Fibroblast of peridontal ligament (primary cell): ENCODE results near the gene ANKRD39.
"Not testable (repeated sequence)": the region's sequence is repeated elsewhere in the genome, so short reads cannot be mapped to it uniquely, and the experiment has no call there.

Experiments
- DNase-seq: peaks from one replicate; pipeline ENCODE4 v3.0.0-alpha.2; 2010; ENCODE audit errors: extremely low read depth

ANKRD39 gene

DNA sequence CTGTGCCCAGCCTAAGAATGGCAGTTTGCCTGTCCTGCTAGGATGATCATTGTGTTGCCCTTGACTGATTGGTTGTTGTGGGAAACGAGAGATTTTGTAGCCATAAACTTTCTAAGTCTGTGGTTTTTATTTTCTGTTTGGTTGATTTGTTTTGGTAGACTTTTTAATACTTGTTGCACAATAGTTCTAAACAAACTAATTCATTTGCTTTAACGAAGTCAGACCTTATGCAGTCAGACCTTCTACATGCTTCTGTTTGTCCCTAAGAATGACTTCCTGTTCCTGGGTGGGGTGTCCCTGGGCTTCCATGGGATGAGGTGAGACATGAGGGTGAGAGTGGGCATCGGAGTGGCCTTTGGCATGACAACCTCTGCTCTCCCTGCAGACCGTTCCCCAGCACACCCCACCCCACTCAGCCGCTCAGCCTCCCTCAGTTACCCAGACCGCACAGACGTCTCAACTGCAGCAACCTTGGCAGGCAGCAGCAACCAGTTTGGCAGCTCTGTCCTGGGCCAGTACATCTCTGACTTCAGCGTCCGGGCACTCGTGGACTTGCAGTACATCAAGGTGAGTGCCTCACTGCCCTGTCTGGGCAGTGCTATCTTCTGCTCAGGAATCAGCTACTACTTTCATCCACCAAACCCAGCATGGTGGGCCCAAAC lies 49.5 kb downstream of the ANKRD39 start:
- DNase-seq, result no peak

DNA sequence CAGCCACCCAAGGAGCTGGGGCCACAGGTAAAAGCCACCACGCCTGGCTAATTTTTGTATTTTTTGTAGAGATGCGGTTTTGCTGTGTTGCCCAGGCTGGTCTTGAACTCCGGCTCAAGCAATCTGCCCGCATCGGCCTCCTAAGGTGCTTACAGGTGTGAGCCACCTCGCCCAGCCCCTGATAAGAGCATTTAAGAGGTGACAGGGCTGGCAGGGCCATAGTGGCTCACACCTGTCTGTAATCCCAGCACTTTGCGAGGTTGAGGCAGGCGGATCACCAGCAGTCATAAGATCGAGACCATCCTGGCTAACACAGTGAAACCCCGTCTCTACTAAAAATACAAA lies 50.7 kb downstream of the ANKRD39 start:
- no peak for DNase-seq

DNA sequence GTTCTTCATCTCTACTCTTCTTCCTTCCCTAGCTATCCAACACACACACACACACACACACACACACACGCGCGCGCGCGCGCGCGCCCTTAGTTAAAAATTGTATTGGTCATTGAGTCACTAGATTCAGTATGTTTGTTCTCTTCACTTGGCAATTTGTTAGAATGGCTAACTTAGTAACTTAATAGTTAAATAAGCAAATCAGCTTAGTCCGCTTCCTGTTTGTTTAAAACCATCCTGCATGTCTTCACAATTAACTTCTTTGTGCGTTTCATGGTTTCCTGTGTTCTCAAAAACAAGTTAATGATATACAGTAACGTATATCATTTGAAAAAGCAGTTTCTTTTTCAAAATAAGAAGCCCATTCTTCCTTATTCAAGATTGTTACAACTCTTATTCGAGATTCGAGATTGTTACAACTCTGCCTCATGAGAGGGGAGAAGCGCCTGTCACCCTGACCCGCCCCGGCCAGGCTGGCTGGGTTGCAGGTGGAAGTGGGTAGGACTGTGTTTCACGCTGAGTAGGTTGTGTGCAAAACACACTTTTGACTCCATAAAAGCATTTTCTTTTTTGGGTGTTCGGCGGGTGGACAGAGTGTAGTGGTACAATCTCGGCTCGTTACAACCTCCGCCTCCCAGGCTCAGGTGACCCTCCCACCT lies 51.2 kb downstream of the ANKRD39 start:
- DNase-seq, result peak; percentile 19

DNA sequence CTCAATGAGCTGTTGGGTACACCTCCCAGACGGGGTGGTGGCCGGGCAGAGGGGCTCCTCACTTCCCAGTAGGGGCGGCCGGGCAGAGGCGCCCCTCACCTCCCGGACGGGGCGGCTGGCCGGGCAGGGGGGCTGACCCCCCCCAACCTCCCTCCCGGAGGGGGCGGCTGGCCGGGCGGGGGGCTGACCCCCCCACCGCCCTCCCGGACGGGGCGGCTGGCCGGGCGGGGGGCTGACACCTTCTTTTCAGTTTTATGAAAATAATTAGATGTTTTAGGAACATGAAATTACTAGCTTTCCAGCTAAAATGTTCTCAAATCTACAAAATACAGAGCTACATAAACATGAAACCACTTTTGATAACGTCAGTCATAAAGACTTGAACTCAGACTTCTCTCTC lies 51.9 kb downstream of the ANKRD39 start:
- not testable (repeated sequence) for DNase-seq

DNA sequence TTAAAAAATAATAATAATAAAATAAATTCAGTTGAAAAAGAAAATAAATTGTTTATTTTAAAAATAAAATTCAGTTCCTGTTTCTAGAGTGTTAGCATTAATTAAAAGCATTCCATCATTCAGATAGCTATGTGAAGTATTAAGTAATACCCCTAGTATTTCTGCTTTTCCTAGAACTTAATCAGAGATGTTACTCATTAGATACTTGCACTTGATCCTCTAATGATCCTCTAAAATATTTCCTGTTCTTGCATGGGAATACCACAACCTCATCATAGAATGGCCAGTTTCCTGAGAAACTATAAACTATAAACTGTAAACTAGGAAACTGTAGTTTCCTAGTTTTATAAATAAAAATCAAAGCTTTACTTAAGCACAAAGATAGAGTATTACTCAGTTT lies 52.8 kb downstream of the ANKRD39 start:
- no peak for DNase-seq

DNA sequence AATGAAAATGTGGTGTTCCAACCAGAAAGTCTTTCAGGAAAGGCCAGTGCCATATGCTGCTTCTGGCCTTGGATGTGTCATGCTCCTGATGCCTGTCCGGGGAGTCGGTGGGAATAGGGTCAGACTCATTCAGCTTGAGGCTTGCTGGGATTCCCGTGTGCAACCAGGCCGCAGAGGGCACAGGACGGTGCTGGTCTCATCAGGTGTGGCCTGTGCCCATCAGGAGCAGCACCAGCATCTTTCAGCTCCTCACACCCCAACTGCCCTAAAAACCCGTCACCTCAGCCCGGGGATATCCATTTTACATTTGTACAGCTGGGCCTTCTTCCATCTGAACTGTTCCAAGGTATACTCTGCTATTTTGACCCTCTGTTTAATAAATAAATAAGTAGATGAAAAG lies 55.1 kb downstream of the ANKRD39 start:
- no peak for DNase-seq

DNA sequence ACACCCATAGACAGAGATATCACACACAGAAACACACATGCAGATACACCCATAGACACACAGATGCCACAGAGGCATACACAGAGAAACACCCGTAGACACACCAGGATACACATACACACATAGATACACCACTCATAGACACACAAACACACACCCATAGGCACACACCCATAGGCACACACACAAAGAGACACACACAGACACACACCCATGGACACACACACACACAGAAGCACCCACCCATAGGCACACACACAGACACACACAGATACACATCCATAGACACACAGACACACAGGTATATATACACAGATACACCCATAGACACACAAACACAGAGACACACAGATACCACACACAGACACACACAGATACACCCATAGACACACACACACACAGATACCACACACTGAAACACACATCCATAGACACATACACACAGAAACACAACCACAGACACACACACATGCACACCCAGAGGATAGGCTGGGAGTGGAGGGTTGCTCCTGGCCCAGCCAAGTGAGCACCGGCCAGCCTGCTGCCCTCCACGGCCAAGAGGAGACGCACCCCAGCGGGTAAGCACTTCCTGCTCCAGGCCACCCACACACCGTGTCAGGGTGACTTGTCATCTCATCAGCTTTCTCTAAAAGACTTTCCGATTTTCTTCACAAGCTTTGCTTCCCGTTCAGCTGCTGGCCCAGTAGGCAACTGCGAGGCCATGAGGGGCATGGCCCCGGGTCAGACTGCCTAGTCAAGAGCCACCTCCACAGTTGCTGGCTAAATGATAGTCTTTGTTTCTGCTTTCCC lies 55.8 kb downstream of the ANKRD39 start:
- no peak for DNase-seq

DNA sequence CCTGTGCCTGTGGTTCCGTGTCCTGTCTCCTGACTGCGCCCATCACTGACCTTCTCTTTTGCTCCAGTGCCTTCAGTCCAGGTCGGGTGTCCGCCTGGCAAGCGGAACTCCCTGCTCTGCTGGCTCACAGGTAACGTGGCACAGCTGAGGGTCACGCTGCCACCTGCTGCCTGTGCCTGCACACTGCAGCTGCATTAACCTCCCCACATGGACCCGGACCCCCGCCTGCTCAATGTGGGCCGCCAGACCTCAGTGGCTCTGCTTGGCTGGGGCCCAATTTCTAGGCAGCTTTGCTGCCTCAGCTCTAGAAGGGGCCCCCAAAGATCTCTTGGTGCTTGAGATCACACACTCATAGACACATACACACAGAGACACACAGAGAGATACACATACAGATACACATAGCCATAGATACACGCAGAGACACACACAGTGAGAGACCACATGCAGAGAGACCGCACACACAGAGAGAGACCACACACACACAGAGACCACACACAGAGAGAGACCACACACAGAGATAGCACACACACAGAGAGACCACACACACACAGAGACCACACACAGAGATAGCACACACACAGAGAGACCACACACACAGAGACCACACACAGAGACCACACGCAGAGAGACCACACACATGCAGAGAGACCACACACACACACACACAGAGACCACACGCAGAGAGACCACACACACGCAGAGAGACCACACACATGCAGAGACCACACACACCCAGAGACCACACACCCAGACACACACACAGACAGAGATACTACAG lies 56.6 kb downstream of the ANKRD39 start:
- peak; percentile 41 for DNase-seq

DNA sequence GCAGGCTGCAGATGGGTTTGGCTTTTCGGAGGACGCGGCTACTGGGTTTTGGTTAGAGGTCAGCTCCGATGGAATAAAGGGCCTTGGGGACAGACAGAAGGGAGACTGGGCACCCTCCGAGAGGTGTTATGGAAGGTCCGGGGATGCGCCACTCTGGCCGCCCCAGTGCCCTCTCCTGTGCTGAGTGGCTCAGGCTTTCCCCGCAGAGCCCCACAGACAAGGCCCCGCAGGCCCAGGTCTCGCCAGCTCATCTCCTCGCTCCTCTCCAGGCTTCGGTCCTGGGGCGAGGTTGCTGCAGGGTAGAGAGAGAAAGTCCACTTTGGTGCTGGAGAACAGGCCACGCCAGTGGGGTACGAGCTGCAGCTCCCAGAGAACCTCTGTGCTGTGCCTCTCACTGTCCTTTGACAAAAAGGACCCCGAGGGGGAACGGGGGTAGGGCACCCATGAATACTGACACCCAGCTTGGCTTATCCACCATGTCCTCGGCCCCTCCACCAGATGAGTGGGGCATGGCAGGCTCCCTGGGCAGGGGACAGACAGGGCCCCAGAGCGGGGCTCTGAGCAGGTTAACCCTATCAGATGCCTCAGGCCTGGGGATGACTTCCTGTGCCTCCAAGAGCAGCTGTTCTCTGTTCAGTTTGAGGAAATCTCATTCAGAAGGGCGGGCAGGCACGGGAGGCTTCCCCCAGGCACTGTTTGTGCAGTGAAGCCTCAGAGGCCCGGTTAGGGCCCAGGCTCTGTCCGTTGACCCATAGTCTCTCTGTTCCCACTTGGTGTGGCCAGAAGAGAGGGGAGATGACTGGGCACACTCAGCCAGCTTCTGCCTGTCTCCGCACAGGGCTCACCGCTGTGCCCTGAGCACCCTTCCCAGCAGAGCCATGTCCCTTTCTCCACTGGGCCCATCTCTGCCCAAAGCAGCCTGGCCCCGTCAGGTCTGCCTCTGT lies 57.5 kb downstream of the ANKRD39 start:
- DNase-seq, result no peak

DNA sequence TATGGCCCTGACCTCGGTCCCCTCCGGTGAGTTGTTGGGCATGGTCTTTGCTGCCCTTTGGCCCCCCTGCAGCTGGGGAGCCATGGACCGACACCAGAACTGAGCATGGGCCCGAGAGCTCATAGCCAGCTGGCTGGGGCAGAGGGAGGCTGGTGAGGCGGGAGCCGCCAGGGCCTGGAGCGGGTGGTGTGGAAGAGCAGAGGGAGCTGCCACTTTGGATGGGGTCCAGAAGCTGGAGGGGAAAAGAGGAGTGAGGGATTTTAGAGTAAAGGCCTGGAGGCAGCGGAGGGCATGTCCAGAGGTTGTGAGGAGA lies 58.2 kb downstream of the ANKRD39 start:
- no peak for DNase-seq

DNA sequence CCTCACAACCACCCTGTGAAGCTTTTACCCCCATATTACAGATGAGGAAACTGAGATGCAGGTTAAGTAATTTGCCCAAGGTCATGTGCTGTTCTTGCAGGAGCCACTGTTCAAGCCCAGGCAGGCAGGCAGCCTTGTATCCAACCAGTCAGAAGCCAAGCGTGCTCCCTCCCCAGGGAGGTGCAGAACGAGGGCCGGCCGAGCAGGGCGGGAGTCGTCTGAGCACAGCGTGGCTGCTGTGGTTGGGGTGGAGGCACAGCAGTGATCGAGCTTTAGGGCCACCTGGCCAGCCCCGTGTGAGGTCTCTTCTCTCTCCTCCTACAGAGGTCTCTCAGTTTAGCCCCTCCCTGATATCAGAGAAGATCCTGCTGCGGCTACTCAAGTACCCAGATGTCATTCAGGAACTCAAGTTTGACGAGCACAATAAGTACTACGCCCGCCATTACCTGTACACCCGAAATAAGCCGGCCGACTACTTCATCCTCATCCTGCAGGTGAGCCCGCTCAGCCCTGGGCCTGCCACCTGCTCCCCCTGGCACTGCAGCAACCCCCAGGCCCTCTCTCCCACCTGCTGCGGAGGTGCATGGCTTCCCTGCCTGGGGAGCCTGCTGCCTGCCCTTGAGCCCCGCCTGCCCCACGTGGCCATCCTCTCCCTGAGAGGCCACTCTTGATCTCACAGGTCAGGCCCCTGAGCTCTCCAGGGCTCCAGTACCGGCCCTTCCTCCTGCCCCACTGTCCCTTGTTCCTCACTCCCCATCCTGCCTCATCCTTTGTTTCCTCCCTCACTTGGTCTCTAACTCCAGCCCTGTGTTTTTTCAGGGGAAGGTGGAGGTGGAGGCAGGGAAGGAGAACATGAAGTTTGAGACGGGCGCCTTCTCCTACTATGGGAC lies 58.8 kb downstream of the ANKRD39 start:
- no peak for DNase-seq
